GM23338 (cell line): Measurements from ENCODE around the gene CGNL1. TPM values are rescaled to one million over a fixed set of nuclear protein-coding genes. Genes with fewer than 3 reads are reported as not detected.

ENCODE experiments used
- CTCF ChIP-seq, 2 experiments: fragments of 200-600 bp in 1 of 2; sonication (generic) in 1 of 2; conservative IDR thresholded peaks; 2 replicates each; pipeline versions ENCODE4 v1.5.1 to v1.6.1; 2016 to 2017; ENCODE audit warnings: antibody characterized with exemption in 2 of 2, low read depth in 2 of 2, mild to moderate bottlenecking in 2 of 2, moderate library complexity in 1 of 2
- EZH2 ChIP-seq: fragments of 200-600 bp; sonication (generic); IDR thresholded peaks from one replicate; pipeline ENCODE4 v1.8.0; 2017; ENCODE audit warnings: antibody characterized with exemption, mild to moderate bottlenecking, low read depth; ENCODE audit not compliant: unreplicated experiment
- EZH2phosphoT487 ChIP-seq: fragments of 200-600 bp; sonication (generic); IDR thresholded peaks from one replicate; pipeline ENCODE4 v1.8.1; 2018; ENCODE audit warnings: antibody characterized with exemption; ENCODE audit not compliant: unreplicated experiment
- JUNB ChIP-seq: IDR thresholded peaks from one replicate; pipeline ENCODE4 v1.6.1; 2016; ENCODE audit warnings: antibody characterized with exemption; ENCODE audit not compliant: unreplicated experiment
- NANOG ChIP-seq: IDR thresholded peaks from 2 replicates; pipeline ENCODE4 v1.6.1; 2016; ENCODE audit warnings: antibody characterized with exemption, borderline replicate concordance
- POLR2AphosphoS5 ChIP-seq: IDR thresholded peaks from 2 replicates; pipeline ENCODE4 v1.6.1; 2016; ENCODE audit warnings: antibody characterized with exemption, low read depth
- REST ChIP-seq: IDR thresholded peaks from one replicate; pipeline ENCODE4 v1.6.1; 2018; ENCODE audit warnings: antibody characterized with exemption; ENCODE audit not compliant: unreplicated experiment
- STAT1 ChIP-seq: IDR thresholded peaks from one replicate; pipeline ENCODE4 v1.6.1; 2016; ENCODE audit warnings: antibody characterized with exemption; ENCODE audit not compliant: unreplicated experiment
- ZNF114 ChIP-seq: fragments of 250-450 bp; sonication (Bioruptor Pico); IDR thresholded peaks from 2 replicates; pipeline ENCODE4 v1.5.0; 2020; ENCODE audit warnings: mild to moderate bottlenecking, moderate library complexity
- ZNF331 ChIP-seq: fragments of 250-450 bp; sonication (Bioruptor Pico); IDR thresholded peaks from 2 replicates; pipeline ENCODE4 v1.5.0; 2020; ENCODE audit warnings: low read depth, mild to moderate bottlenecking, moderate library complexity
- ZNF462 ChIP-seq: fragments of 250-450 bp; sonication (Bioruptor Pico); IDR thresholded peaks from 2 replicates; pipeline ENCODE4 v1.5.0; 2020; ENCODE audit warnings: mild to moderate bottlenecking, moderate library complexity
- polyA plus RNA-seq: library from polyadenylated mRNA; unstranded; fragments of >200 nt; fragmentation: Nextera tagmentation; extraction: Ambion mirVana; gene quantifications from 2 replicates; pipeline ENCODE4 v1.2.1, GENCODE V29; 2016
- total RNA-seq: library from RNA; depleted of rRNA; stranded (reverse); fragments of >200 nt; shearing (Covaris generic); gene quantifications from 2 replicates; pipeline ENCODE4 v1.2.3, GENCODE V29; 2014

Gene CGNL1
- total and polyA plus RNA-seq, 2 experiments from 2014 or later: 20.0 to 57.8 TPM

GRCh38 chr15:57356178-57356577, 20.1 kb upstream of the CGNL1 start (continued):
- TF ChIP-seq ZNF462 (no peak), JUNB (no peak), NANOG (no peak), EZH2 (no peak), ZNF114 (CRISPR knock-in tag) (no peak), REST (no peak), POLR2AphosphoS5 (no peak), CTCF (conservative IDR thresholded peaks at IDR 0.05; ENCODE audit: low read depth in 2 of 2) (no peak), EZH2phosphoT487 (no peak), ZNF331 (CRISPR knock-in tag) (no peak), STAT1 (no peak)
